DND-41 (cell line): ENCODE results near the gene STK32C.

Experiments
- ATAC-seq: fragments of 200-7000 bp; cut with Tn5 transposase; 3 replicates; pipeline ENCODE4 v1.9.1; 2021; ENCODE audit warnings: low read depth; ENCODE audit not compliant: insufficient read depth
- DNase-seq: peaks from one replicate; pipeline ENCODE4 v3.0.0-alpha.2; 2020
- H2AFZ ChIP-seq: 2 replicates; pipeline ENCODE4 v1.6.0; 2012; ENCODE audit warnings: low read depth, low read length
- H3K27ac ChIP-seq: 2 replicates; pipeline ENCODE4 v1.5.1; 2012; ENCODE audit warnings: low read length, inconsistent platforms
- H3K27me3 ChIP-seq: fragments of 200-600 bp; sonication (generic); 2 replicates; pipeline ENCODE4 v1.6.0; 2012; ENCODE audit warnings: low read length, mild to moderate bottlenecking, inconsistent platforms; ENCODE audit not compliant: insufficient read depth, poor library complexity
- H3K36me3 ChIP-seq: 2 replicates; pipeline ENCODE4 v1.5.1; 2012; ENCODE audit warnings: low read length, inconsistent platforms; ENCODE audit not compliant: insufficient read depth
- H3K4me1 ChIP-seq: 2 replicates; pipeline ENCODE4 v1.5.1; 2012; ENCODE audit warnings: mild to moderate bottlenecking, low read length; ENCODE audit not compliant: insufficient read depth
- H3K4me2 ChIP-seq: 2 replicates; pipeline ENCODE4 v1.6.0; 2012; ENCODE audit warnings: mild to moderate bottlenecking, moderate library complexity, low read length, inconsistent platforms; ENCODE audit not compliant: insufficient read depth
- H3K4me3 ChIP-seq, 2 experiments: fragments of 200-600 bp in 1 of 2; shearing (Covaris generic) in 1 of 2; 2 replicates each; pipeline ENCODE4 v1.5.1; 2012 to 2016; ENCODE audit warnings: inconsistent platforms in 2 of 2, low read length in 2 of 2, mild to moderate bottlenecking in 2 of 2, low read depth in 1 of 2, moderate library complexity in 1 of 2
- H3K79me2 ChIP-seq: 2 replicates; pipeline ENCODE4 v1.6.0; 2012; ENCODE audit warnings: low read length, inconsistent platforms; ENCODE audit not compliant: insufficient read depth
- H3K9ac ChIP-seq: 2 replicates; pipeline ENCODE4 v1.6.0; 2012; ENCODE audit warnings: low read depth, mild to moderate bottlenecking, inconsistent platforms, low read length, moderate library complexity
- H3K9me3 ChIP-seq: 2 replicates; pipeline ENCODE4 v1.5.1; 2012; ENCODE audit warnings: low read length, moderate library complexity, mild to moderate bottlenecking, inconsistent platforms; ENCODE audit not compliant: insufficient read depth, severe bottlenecking
- H4K20me1 ChIP-seq: 2 replicates; pipeline ENCODE4 v1.6.0; 2012; ENCODE audit warnings: low read length; ENCODE audit not compliant: insufficient read depth
- CTCF ChIP-seq: IDR thresholded peaks from 2 replicates; pipeline ENCODE4 v1.5.1; 2012; ENCODE audit warnings: borderline replicate concordance, low read length, moderate library complexity, mild to moderate bottlenecking; ENCODE audit not compliant: poor library complexity, severe bottlenecking; ENCODE audit errors: extremely low read depth
- EZH2 ChIP-seq: IDR thresholded peaks from 3 replicates; pipeline ENCODE4 v1.6.1; 2012; ENCODE audit warnings: borderline replicate concordance, low read depth, mild to moderate bottlenecking, moderate library complexity, low read length, inconsistent platforms; ENCODE audit not compliant: severe bottlenecking

Gene STK32C

GRCh38 chr10:132276706-132277105 is 31.0 kb downstream of the STK32C start:
- Histone ChIP-seq H3K27me3 (no peaks in the 10 kb centered on the region), H3K4me1 (no peaks in the 10 kb centered on the region), H3K36me3 (no peaks in the 10 kb centered on the region), H3K79me2 (no peaks in the 10 kb centered on the region), H2AFZ (no peak overlapping the region), H3K9me3 (no peaks in the 10 kb centered on the region), H4K20me1 (peaks cover 7% of the 10 kb centered on the region; the same call in 1 of the 2 replicates), H3K4me2 (no peak overlapping the region), H3K4me3 (no peak overlapping the region), H3K27ac (no peak overlapping the region), H3K9ac (no peak overlapping the region)
- TF ChIP-seq EZH2, result no peak
- no peak for TF ChIP-seq CTCF
- ATAC-seq, result no peak
- DNase-seq, result no peak

DNA sequence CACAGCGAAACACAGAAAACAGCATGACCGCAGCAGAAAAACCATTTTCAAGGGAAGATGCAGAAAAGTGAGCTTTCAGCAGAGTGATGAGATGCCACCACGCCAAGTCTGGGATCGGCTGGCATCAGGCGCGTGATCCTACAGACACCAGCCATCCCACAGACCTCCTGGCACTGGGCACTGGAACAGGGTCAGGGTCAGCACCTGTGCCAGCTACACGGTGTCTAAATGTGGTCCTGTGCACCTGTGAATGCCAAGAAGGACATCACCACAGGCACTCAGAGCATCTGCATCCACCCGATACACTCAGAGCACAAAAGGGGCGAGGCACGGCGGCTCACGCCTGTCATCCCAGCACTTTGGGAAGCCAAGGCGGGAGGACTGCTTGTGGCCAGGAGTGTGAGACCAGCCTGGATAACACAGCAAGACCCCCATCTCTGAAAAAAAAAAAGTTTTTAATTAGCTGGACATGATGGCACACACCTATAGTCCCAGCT is 31.5 kb downstream of the STK32C start:
- Histone ChIP-seq H3K36me3 (no peaks in the 10 kb centered on the region), H3K79me2 (no peaks in the 10 kb centered on the region), H3K4me1 (no peaks in the 10 kb centered on the region), H3K4me3 (no peak overlapping the region), H3K9ac (no peak overlapping the region), H2AFZ (no peak overlapping the region), H3K27ac (no peak overlapping the region), H3K9me3 (no peaks in the 10 kb centered on the region), H3K27me3 (no peaks in the 10 kb centered on the region), H3K4me2 (no peak overlapping the region), H4K20me1 (peaks cover 7% of the 10 kb centered on the region; the same call in 1 of the 2 replicates)
- DNase-seq, result no peak
- TF ChIP-seq CTCF (no peak), EZH2 (no peak)
- ATAC-seq, result no peak

DNA sequence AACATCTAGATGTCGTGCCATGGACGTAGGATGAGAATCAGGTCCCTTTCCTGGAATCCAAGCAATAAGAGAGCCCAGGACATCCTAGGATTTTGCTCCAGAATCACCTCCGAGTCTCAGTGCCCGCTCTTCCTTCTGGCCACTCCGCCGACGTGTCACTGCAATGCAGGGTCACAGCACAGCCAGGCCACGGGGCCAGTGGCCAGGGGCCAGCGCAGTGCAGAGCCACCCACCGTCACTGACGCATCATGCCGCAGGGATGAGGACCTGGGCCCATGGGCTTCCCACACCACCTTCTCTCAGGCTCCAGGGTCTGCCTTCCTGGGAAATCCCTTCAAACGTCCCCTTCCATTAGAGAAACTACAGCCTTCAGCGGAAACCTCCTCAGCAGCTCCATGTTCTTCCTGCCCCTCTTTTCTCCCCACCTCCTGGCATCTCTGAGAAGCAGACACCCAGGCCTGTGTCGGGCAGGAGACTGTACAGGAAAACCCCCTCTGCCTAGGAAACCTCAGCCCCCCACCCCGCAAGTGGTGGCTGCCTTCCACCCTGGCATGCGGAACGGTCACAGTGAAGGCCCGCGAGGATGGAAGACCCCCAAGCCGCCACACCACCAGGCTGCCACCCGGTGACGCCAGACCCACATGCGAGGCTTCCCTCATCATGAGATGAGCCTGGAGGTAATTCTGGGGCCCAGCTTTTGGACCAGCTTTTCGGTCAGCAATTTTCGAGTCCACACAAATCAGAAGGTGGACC is 32.1 kb downstream of the STK32C start:
- Histone ChIP-seq H3K4me3 (no peak overlapping the region), H3K4me1 (no peaks in the 10 kb centered on the region), H3K9ac (no peak overlapping the region), H3K79me2 (no peaks in the 10 kb centered on the region), H3K27me3 (no peaks in the 10 kb centered on the region), H3K4me2 (no peak overlapping the region), H3K36me3 (no peaks in the 10 kb centered on the region), H3K27ac (no peak overlapping the region), H4K20me1 (peaks cover 5% of the 10 kb centered on the region; the same call in 1 of the 2 replicates), H3K9me3 (no peaks in the 10 kb centered on the region), H2AFZ (no peak overlapping the region)
- TF ChIP-seq EZH2, result no peak
- no peak for TF ChIP-seq CTCF
- no peak for DNase-seq
- no peak for ATAC-seq
